Neural cell (in vitro differentiated cells): Measurements from ENCODE around the gene ANXA4.

Source experiments
- POLR2AphosphoS5 ChIP-seq: IDR thresholded peaks from 2 replicates; pipeline ENCODE4 v1.6.1; 2012
- SMC3 ChIP-seq: fragments of 450-650 bp; conservative IDR thresholded peaks from 2 replicates; pipeline ENCODE4 v1.6.1; 2014; ENCODE audit warnings: antibody characterized with exemption, mild to moderate bottlenecking, moderate library complexity; ENCODE audit not compliant: poor library complexity
- TF ChIP-seq, protein P1 (sequence below): fragments of 450-650 bp; IDR thresholded peaks from 2 replicates; pipeline ENCODE4 v1.5.1; 2014; ENCODE audit warnings: antibody characterized with exemption, mild to moderate bottlenecking, moderate library complexity; ENCODE audit not compliant: poor library complexity, severe bottlenecking

DNA sequence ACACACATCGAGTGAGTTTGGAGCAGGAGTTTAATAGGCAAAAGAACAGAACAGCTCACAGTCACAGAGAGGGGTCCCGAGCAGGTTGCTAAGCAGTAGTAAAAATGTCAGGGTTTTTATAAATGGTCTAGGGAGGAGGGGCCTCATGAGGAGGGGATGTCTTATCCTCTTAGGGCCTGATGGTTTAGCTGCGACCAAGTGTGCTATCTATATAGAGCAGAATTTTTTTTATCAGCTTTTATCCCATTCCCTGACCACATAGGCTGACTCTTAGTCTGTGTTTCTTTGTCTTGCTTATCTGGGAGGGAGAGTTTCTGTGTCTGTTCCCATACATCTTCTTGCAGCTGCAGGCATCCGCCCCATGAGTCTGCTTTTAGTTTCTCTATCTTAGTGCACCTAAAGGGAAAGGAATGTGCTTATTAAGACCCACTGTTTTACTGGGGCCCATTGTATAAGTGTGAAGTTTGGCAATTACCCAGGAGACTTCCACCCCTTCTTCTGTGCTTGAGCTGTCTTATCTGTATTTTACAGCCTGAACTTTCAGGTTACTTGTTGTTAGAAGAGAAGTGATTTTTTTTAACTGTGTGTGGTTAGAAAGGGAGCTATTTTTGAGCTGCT lies 57.1 kb downstream of the ANXA4 start:
- TF ChIP-seq SMC3 = no peak
- TF ChIP-seq POLR2AphosphoS5 = no peak
- TF ChIP-seq, protein P1, sequence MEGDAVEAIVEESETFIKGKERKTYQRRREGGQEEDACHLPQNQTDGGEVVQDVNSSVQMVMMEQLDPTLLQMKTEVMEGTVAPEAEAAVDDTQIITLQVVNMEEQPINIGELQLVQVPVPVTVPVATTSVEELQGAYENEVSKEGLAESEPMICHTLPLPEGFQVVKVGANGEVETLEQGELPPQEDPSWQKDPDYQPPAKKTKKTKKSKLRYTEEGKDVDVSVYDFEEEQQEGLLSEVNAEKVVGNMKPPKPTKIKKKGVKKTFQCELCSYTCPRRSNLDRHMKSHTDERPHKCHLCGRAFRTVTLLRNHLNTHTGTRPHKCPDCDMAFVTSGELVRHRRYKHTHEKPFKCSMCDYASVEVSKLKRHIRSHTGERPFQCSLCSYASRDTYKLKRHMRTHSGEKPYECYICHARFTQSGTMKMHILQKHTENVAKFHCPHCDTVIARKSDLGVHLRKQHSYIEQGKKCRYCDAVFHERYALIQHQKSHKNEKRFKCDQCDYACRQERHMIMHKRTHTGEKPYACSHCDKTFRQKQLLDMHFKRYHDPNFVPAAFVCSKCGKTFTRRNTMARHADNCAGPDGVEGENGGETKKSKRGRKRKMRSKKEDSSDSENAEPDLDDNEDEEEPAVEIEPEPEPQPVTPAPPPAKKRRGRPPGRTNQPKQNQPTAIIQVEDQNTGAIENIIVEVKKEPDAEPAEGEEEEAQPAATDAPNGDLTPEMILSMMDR = no peak
